Gastroesophageal sphincter (tissue), 3 donors: ENCODE data around the gene GPR55.

Experiments used
- POLR2A ChIP-seq, 2 donors: fragments of 450-650 bp; IDR thresholded peaks; one replicate each; pipeline ENCODE4 v1.6.1; 2017; ENCODE audit warnings: antibody characterized with exemption in 2 of 2, mild to moderate bottlenecking in 2 of 2, moderate library complexity in 1 of 2
- TF ChIP-seq, protein P1 (sequence below), 4 experiments: fragments of 200-600 bp in 2 of 4; fragments of 450-650 bp in 2 of 4; sonication (generic) in 1 of 4; IDR thresholded peaks; one replicate each; pipeline ENCODE4 v1.5.1; 2017 to 2019; ENCODE audit warnings: antibody characterized with exemption in 4 of 4, mild to moderate bottlenecking in 2 of 4, moderate library complexity in 2 of 4

DNA sequence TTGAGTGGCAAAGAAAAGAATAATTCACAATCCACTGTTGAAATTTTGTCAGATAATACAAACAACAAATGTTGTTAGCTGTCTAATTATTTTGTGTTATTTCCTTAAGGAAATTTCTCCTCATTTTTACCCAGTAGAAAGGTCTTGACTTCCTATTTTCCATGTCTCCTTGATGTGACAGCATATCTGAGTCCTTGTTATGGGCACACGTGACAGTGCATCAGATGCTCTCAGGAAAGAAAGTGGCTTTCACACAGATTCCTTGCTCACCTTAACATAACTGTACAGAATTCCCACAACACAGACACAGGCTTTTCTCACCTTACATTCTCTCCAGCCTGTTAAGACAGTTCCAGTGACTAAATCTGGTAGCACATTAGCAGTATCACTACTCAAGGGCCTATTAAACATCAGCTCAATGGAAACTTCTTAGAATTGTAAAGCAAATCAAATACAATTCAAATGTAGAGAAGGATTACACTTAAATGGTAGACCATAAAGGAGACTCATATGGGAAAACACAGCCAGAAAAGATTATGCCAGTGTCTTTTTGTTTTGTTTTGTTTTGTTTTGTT is 30.2 kb upstream of the GPR55 start:
- TF ChIP-seq, protein P1, sequence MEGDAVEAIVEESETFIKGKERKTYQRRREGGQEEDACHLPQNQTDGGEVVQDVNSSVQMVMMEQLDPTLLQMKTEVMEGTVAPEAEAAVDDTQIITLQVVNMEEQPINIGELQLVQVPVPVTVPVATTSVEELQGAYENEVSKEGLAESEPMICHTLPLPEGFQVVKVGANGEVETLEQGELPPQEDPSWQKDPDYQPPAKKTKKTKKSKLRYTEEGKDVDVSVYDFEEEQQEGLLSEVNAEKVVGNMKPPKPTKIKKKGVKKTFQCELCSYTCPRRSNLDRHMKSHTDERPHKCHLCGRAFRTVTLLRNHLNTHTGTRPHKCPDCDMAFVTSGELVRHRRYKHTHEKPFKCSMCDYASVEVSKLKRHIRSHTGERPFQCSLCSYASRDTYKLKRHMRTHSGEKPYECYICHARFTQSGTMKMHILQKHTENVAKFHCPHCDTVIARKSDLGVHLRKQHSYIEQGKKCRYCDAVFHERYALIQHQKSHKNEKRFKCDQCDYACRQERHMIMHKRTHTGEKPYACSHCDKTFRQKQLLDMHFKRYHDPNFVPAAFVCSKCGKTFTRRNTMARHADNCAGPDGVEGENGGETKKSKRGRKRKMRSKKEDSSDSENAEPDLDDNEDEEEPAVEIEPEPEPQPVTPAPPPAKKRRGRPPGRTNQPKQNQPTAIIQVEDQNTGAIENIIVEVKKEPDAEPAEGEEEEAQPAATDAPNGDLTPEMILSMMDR (IDR thresholded peaks at IDR 0.05), result no peak
- no peak for TF ChIP-seq POLR2A (IDR thresholded peaks at IDR 0.05)
